ENCODE results near the gene MARCHF3.

Gene MARCHF3

GRCh38 chr5:127066721-127067120 is 36.4 kb upstream of the MARCHF3 start:
- Histone ChIP-seq H4K8ac (ENCODE audit: low read depth, low read length) (no peak overlapping the region), H2BK5ac (ENCODE audit: low read depth, low read length, poor library complexity) (no peak overlapping the region), H3K9ac (ENCODE audit: low read length) (no peak overlapping the region), H2AFZ (ENCODE audit: insufficient read depth, low read length, poor library complexity) (no peak overlapping the region), H3K4me3 (ENCODE audit: low read depth, low read length) (no peak overlapping the region), H4K12ac (ENCODE audit: low read depth, low read length) (no peak overlapping the region), H3K23ac (ENCODE audit: low read length) (no peak overlapping the region), H3K27me3 (ENCODE audit: insufficient read depth, low read length) (no peaks in the 10 kb centered on the region), H3K27ac (ENCODE audit: low read depth, low read length) (no peak overlapping the region), H3K4me2 (ENCODE audit: low read length) (no peak overlapping the region), H2AK5ac (ENCODE audit: low read length) (no peak overlapping the region), H3K9me3 (ENCODE audit: insufficient read depth, low read depth, low read length) (no peaks in the 10 kb centered on the region), H3K18ac (ENCODE audit: low read length) (no peak overlapping the region), H3K4ac (ENCODE audit: low read depth, low read length) (no peak overlapping the region), H3K79me2 (ENCODE audit: control insufficient read depth, insufficient read depth, low read length, poor library complexity) (no peaks in the 10 kb centered on the region), H4K91ac (ENCODE audit: low read depth, low read length) (no peak overlapping the region), H3K79me1 (ENCODE audit: low read length) (no peaks in the 10 kb centered on the region), H2BK12ac (ENCODE audit: low read length) (no peak overlapping the region), H2BK120ac (ENCODE audit: insufficient read depth, low read length, poor library complexity) (no peak overlapping the region), H3K14ac (ENCODE audit: low read length) (no peak overlapping the region), H3K36me3 (ENCODE audit: control insufficient read depth in 1 of 2, insufficient read depth in 2 of 2, low read length in 2 of 2) (no peaks in the 10 kb centered on the region), H3K4me1 (ENCODE audit: control insufficient read depth in 1 of 2, insufficient read depth in 2 of 2, low read length in 2 of 2) (no peaks in the 10 kb centered on the region)
- DNase-seq: peak; percentile 64 to 92

- Histone ChIP-seq H2AFZ (ENCODE audit: insufficient read depth, low read length, poor library complexity) (no peak overlapping the region), H4K12ac (ENCODE audit: low read depth, low read length) (no peak overlapping the region), H3K18ac (ENCODE audit: low read length) (no peak overlapping the region), H3K36me3 (ENCODE audit: control insufficient read depth in 1 of 2, insufficient read depth in 2 of 2, low read length in 2 of 2) (no peaks in the 10 kb centered on the region), H3K9ac (ENCODE audit: low read length) (no peak overlapping the region), H4K8ac (ENCODE audit: low read depth, low read length) (no peak overlapping the region), H3K4me2 (ENCODE audit: low read length) (no peak overlapping the region), H3K9me3 (ENCODE audit: insufficient read depth, low read depth, low read length) (no peaks in the 10 kb centered on the region), H2AK5ac (ENCODE audit: low read length) (no peak overlapping the region), H3K23ac (ENCODE audit: low read length) (no peak overlapping the region), H3K79me2 (ENCODE audit: control insufficient read depth, insufficient read depth, low read length, poor library complexity) (no peaks in the 10 kb centered on the region), H3K4me3 (ENCODE audit: low read depth, low read length) (no peak overlapping the region), H3K27me3 (ENCODE audit: insufficient read depth, low read length) (no peaks in the 10 kb centered on the region), H3K4me1 (ENCODE audit: control insufficient read depth in 1 of 2, insufficient read depth in 2 of 2, low read length in 2 of 2) (no peaks in the 10 kb centered on the region), H3K14ac (ENCODE audit: low read length) (no peak overlapping the region), H2BK12ac (ENCODE audit: low read length) (no peak overlapping the region), H3K79me1 (ENCODE audit: low read length) (no peaks in the 10 kb centered on the region), H3K27ac (ENCODE audit: low read depth, low read length) (no peak overlapping the region), H2BK5ac (ENCODE audit: low read depth, low read length, poor library complexity) (no peak overlapping the region), H4K91ac (ENCODE audit: low read depth, low read length) (no peak overlapping the region), H2BK120ac (ENCODE audit: insufficient read depth, low read length, poor library complexity) (no peak overlapping the region), H3K4ac (ENCODE audit: low read depth, low read length) (no peak overlapping the region)
- DNase-seq: peak in 1 of 2 donors; percentile 21
- no CpG with 5 or more reads among the region's 4 CpGs for WGBS (ENCODE audit: extremely low coverage, insufficient coverage, insufficient read length)
Measured at GRCh38 chr5:127064253-127064840, 34.0 kb upstream of the MARCHF3 start.

GRCh38 chr5:127063257-127063913 is 33.0 kb upstream of the MARCHF3 start:
- Histone ChIP-seq H3K18ac (ENCODE audit: low read length) (no peak overlapping the region), H2AFZ (ENCODE audit: insufficient read depth, low read length, poor library complexity) (no peak overlapping the region), H3K27ac (ENCODE audit: low read depth, low read length) (no peak overlapping the region), H3K4ac (ENCODE audit: low read depth, low read length) (no peak overlapping the region), H3K4me1 (ENCODE audit: control insufficient read depth in 1 of 2, insufficient read depth in 2 of 2, low read length in 2 of 2) (no peaks in the 10 kb centered on the region), H4K8ac (ENCODE audit: low read depth, low read length) (no peak overlapping the region), H3K27me3 (ENCODE audit: insufficient read depth, low read length) (no peaks in the 10 kb centered on the region), H3K36me3 (ENCODE audit: control insufficient read depth in 1 of 2, insufficient read depth in 2 of 2, low read length in 2 of 2) (no peaks in the 10 kb centered on the region), H3K79me1 (ENCODE audit: low read length) (no peaks in the 10 kb centered on the region), H3K79me2 (ENCODE audit: control insufficient read depth, insufficient read depth, low read length, poor library complexity) (no peaks in the 10 kb centered on the region), H3K23ac (ENCODE audit: low read length) (no peak overlapping the region), H2BK12ac (ENCODE audit: low read length) (no peak overlapping the region), H2AK5ac (ENCODE audit: low read length) (no peak overlapping the region), H3K9ac (ENCODE audit: low read length) (no peak overlapping the region), H4K91ac (ENCODE audit: low read depth, low read length) (no peak overlapping the region), H3K4me2 (ENCODE audit: low read length) (no peak overlapping the region), H3K14ac (ENCODE audit: low read length) (no peak overlapping the region), H4K12ac (ENCODE audit: low read depth, low read length) (no peak overlapping the region), H2BK5ac (ENCODE audit: low read depth, low read length, poor library complexity) (no peak overlapping the region), H2BK120ac (ENCODE audit: insufficient read depth, low read length, poor library complexity) (no peak overlapping the region), H3K4me3 (ENCODE audit: low read depth, low read length) (no peak overlapping the region), H3K9me3 (ENCODE audit: insufficient read depth, low read depth, low read length) (no peaks in the 10 kb centered on the region)
- no CpG with 5 or more reads among the region's 2 CpGs for WGBS (ENCODE audit: extremely low coverage, insufficient coverage, insufficient read length)
- no peak for DNase-seq

- Histone ChIP-seq H3K9me3 (ENCODE audit: insufficient read depth, low read depth, low read length) (no peaks in the 10 kb centered on the region), H3K4ac (ENCODE audit: low read depth, low read length) (no peak overlapping the region), H3K14ac (ENCODE audit: low read length) (no peak overlapping the region), H2AFZ (ENCODE audit: insufficient read depth, low read length, poor library complexity) (no peak overlapping the region), H2BK12ac (ENCODE audit: low read length) (no peak overlapping the region), H2BK120ac (ENCODE audit: insufficient read depth, low read length, poor library complexity) (no peak overlapping the region), H3K4me1 (ENCODE audit: control insufficient read depth in 1 of 2, insufficient read depth in 2 of 2, low read length in 2 of 2) (no peaks in the 10 kb centered on the region), H3K23ac (ENCODE audit: low read length) (no peak overlapping the region), H2AK5ac (ENCODE audit: low read length) (no peak overlapping the region), H2BK5ac (ENCODE audit: low read depth, low read length, poor library complexity) (no peak overlapping the region), H3K4me3 (ENCODE audit: low read depth, low read length) (no peak overlapping the region), H3K18ac (ENCODE audit: low read length) (no peak overlapping the region), H3K79me1 (ENCODE audit: low read length) (no peaks in the 10 kb centered on the region), H3K27me3 (ENCODE audit: insufficient read depth, low read length) (no peaks in the 10 kb centered on the region), H3K9ac (ENCODE audit: low read length) (no peak overlapping the region), H3K79me2 (ENCODE audit: control insufficient read depth, insufficient read depth, low read length, poor library complexity) (no peaks in the 10 kb centered on the region), H3K27ac (ENCODE audit: low read depth, low read length) (no peak overlapping the region), H4K8ac (ENCODE audit: low read depth, low read length) (no peak overlapping the region), H4K91ac (ENCODE audit: low read depth, low read length) (no peak overlapping the region), H4K12ac (ENCODE audit: low read depth, low read length) (no peak overlapping the region), H3K36me3 (ENCODE audit: control insufficient read depth in 1 of 2, insufficient read depth in 2 of 2, low read length in 2 of 2) (no peaks in the 10 kb centered on the region), H3K4me2 (ENCODE audit: low read length) (no peak overlapping the region)
- WGBS (ENCODE audit: extremely low coverage, insufficient coverage, insufficient read length): no CpG with 5 or more reads among the region's 1 CpG
- DNase-seq: no peak
Measured at GRCh38 chr5:127061956-127062355, 31.6 kb upstream of the MARCHF3 start.
